HG03060 (cell line): ENCODE measurements around the gene TRIP12.
"Not testable (repeated sequence)": the region's sequence is repeated elsewhere in the genome, so short reads cannot be mapped to it uniquely, and the experiment has no call there.

Source experiments
- ATAC-seq: cut with Tn5 transposase; IDR thresholded peaks from one replicate; pipeline ENCODE4 v1.9.1; 2021; ENCODE audit warnings: low read depth, moderate number of reproducible peaks; ENCODE audit not compliant: unreplicated experiment

TRIP12 gene

DNA sequence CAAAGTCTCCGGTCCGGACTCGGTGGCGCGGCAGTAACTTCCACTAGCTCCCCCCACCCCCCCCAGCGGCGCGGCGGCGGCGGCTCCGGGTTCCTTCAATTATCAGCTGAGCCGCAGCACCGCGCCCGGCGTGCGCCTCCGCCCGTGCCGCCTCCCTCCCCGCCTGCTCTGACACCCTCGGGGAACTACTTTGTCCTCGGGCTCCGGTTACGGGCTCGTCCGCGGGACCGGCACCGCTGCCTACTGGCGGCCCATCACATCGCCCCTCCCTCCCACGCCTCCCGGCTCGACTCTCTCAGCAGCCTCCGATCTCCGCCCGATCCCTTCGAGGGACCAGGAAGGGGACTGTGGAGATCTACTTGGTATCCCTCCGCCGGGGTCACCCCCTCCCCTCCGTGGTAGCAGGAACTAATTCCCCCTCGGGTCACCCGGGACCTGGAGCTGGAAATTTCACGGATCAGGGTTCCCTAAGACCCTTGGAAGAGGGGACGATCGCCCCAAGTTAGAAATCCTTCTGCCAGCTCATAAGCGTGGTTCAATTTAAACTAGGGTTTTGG lies at the start of gene TRIP12:
TRIP12 (minus strand) TSS at position 118 of the 557 bp plus-strand sequence. CDS start 41,930 bp downstream, outside the sequence.
- peak; percentile 76 for ATAC-seq

- ATAC-seq = no peak
These were observed 49.5 kb upstream of the TRIP12 start for GRCh38 chr2:229971298-229971790.

DNA sequence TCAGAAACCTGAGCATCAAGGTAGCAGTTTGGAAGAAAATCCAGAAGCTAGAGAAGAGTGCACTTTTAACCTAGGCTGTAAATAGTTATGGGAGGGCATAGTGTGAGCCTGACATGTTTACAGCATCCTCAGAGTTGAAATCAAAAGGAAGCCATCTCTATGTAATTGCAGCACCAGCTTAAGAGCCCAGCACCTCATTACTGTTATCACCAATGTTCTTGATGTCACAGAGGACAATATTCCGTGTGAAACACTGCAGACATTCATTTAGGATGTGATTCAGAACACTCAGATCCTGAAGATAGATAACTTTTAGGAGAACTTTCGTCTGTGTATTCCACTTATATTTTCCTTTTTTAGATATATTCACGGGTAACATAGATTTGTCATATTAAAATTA lies 48.6 kb upstream of the TRIP12 start:
- ATAC-seq = no peak

DNA sequence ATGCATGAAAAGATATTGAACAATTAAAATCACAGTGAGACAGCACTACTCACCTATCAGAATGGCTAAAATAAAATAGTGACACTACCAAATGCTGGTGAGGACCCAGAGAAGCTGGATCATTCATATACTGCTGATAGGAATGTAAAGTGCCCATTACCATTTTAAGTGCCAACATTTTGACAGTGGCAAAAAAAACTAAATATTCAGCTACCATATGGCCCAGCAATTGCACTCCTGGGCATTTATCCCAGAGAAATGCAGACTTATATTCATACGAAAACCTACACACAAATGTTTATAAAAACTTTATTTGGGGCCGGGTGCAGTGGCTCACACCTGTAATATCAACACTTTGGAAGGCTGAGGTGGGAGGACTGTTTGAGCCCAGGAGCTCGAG lies 48.1 kb upstream of the TRIP12 start:
- no peak for ATAC-seq

DNA sequence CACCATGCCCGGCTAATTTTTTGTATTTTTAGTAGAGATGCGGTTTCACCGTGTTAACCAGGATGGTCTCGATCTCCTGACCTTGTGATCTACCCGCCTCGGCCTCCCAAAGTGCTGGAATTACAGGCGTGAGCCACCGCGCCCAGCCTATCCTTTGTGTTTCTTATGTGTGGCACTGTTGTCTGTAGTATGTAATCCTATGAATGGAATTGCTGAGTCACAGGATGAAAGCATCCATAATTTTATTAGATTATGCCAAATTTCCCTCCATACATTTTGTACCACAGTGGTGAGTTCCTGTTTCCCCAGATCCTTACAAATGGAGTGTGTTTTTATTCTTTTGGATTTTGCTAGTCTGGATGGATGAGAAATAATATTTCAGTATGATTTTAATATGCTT lies 41.8 kb upstream of the TRIP12 start:
- ATAC-seq = not testable (repeated sequence)

DNA sequence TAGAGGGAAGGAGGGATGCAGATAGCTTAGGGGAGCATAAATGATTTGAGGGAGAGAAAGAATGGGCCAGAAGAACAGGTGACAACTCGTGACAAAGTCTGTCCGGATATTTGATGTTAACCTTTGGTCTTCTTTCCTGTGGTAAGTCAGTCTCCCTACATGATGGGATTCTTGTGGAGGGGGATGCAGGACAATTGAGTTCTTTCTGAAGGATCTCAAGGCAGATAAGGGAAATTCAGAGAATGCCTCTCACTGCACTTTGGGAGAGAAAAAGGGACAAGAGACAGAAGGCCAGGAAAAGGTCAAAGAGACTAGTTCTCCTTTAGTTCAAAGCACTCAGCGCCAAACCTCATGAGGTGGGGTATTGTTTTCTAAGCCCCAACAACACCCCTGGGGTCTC lies 34.7 kb upstream of the TRIP12 start:
- ATAC-seq = no peak

DNA sequence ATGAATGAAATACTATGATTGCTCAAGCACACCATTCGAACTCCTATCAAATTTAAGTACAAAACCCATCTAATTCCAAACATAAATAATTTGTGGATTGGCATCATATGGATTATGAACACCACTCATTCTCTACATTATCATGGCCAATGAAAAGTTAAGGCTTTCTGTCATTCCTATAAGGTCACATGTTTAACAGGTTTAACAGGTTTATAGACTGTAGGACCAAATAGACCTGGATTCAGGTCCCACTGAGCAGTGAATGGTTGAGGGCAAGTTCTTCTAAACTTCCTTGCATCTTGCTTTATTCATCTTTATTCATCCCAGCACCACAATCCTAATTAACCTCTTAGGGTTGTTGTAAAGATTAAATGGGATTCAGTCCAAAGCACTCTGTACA lies 33.9 kb upstream of the TRIP12 start:
- ATAC-seq = no peak

GRCh38 chr2:229952256-229952835 lies 30.5 kb upstream of the TRIP12 start:
- no peak for ATAC-seq

GRCh38 chr2:229947544-229947943 lies 25.7 kb upstream of the TRIP12 start:
- no peak for ATAC-seq

DNA sequence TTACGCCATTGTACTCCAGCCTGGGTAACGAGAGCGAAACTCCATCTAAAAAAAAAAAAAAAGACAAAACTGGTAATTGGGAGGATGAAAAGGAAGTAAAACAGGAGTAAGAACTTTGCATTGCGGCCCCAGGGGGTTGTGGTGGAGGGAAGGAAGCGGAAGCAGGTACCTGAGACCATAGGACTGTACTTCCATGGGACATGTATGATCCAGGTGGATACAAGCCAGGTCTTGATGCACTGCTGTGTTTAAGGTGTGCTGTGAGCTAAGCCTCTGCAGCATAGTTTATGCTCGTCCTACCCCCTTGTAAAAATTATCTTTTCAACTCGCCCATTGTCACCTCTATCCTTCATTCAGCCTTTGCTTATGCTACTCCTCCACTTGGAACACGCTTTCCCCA lies 24.2 kb upstream of the TRIP12 start:
- ATAC-seq = no peak

DNA sequence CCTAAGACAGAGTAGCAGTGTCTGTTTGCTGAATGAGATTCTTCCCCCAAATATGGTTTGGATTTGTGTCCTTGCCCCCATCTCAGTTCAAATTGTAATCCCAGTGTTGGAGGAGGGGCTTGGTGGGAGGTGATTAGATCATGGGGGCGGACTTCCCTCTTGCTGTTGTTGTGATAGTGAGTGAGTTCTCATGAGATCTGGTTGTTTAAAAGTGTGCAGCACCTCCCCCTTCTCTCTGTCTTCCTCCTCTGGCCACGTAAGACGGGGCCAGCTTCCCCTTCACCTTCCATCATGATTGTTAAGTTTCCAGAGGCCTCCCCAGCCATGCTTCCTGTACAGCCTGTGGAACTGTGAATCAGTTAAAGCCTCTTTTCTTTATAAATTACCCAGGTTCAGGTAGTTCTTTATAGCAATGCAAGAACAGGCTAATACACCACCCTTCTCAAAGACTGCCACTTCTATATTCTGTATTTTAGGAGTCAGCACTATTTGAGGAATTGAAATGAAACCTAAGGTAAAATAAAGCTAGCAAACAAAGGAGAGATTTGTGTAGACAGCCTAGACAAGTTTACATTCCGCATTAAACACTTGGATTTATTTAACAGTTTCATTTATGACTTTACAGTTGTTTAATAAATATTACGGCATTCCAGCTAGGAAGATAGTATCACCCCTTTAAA lies 22.1 kb upstream of the TRIP12 start:
- no peak for ATAC-seq

DNA sequence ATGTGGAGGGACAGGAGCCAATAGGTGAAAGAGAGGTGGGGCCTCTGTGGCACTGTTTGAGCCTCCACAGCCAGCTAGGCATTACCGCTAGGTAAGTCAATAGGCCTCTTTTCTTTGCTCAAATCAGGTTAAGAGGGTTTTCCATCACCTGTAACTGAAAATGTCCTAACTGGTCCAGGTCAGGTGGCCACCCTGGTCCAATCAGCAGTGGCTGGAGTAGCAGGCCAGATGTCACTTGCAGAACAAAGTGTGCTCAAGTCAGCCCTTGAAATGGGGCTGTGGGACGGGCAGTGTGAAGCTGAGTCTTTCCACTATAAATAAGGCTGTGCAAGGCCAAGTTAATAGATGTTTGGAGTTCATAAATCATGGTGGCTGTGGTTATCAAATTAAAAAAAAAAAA lies 21.4 kb upstream of the TRIP12 start:
- ATAC-seq = no peak

DNA sequence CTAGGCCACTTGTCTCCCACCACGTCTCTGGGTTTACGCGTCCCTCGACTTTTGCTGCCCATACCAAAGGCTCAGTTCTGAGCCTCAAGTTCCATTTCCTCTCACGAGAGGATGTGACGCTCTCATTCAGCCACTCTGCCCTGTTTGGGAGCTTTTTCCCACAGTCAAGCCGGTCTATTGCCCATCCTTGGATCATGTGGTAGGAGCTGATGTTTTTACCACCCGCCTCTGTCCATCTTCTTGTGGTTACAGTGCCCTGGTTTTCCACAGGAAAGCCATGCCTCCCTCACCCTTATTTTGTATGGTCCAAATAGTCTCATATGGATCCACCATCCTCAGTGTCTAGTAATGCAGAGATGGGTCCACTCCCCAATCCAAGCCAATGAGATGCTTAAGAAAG lies 20.9 kb upstream of the TRIP12 start:
- ATAC-seq = no peak

GRCh38 chr2:229937537-229937936 lies 15.7 kb upstream of the TRIP12 start:
- no peak for ATAC-seq

DNA sequence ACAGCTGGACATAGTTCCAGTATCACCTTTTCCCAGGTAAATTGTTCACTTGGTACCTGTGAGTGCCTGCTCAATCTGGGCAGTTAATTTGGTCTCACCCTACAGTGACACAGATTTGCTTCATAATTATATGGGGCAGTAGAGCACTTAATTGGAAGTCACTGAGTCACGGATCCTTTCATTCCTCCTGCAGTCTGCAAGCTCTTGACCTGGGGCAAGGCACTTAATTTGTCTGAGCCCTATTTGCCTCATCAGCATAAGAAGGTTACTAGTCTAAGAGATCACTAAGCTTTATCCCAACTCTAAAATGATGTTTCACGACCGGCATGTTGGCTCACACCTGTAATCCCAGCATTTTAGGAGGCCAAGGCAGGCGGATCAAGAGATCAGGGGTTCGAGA lies 9.4 kb upstream of the TRIP12 start:
- no peak for ATAC-seq

- ATAC-seq = no peak
These were observed 8.8 kb upstream of the TRIP12 start for GRCh38 chr2:229930656-229931055.

DNA sequence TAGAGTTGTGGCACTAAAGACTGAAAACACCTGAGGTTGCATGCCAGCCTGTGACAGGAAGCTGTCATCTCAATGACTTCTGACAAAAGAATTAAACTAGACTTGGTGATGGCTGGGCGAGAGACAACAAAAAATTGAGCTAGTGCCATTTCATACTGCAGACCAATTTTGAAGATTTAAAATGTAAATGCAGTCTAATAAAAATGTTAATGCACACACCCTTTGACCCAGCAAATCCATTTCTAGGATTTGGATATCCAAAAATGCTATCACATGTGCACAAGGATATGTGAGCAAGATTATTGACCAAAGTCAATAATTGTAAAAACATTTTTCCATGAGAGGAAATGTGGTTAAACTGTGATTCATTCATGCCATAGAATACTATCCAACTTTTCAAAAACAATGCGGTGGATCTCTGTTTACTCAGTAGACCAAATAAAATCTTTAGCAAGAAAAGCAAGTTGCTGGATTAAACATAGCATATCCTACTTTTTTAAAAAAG lies 6.1 kb upstream of the TRIP12 start:
- no peak for ATAC-seq

DNA sequence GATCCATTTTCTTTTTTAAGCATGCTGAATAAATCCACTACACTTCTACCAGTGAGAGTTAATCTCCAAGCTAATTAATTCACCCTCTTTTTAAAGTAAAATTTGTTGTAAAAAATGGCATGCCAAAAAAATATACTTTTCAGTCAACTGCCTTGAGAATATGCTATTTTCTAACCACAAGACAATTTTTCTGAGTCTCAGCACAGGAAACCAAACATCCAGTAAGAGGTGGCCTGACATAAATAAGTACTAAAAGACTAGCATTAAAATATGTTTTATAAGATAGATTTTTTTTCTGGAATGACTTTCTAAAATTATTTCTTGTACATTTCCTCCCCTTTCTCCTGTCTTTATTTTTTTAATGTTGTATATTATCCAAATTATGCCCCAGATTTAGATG lies 3.4 kb upstream of the TRIP12 start:
- no peak for ATAC-seq

GRCh38 chr2:229924541-229924940 lies 2.7 kb upstream of the TRIP12 start:
- not testable (repeated sequence) for ATAC-seq

GRCh38 chr2:229922449-229923386 lies 909 bp upstream of the TRIP12 start, which contains the start of gene FBXO36:
Gene FBXO36 (plus strand): TSS chr2:229922503. CDS start chr2:229922514, 11 bp downstream.
- peak; percentile 51 for ATAC-seq
